LNCaP clone FGC (cell line): Measurements from ENCODE around the gene HEG1.

Source experiments
- DNase-seq: peaks from one replicate; pipeline ENCODE4 v3.0.0-alpha.2; 2011; ENCODE audit warnings: low read depth
- H3K4me3 ChIP-seq: 2 replicates; pipeline ENCODE4 v1.5.1; 2011; ENCODE audit warnings: mild to moderate bottlenecking, low read depth, low read length, control low read depth
- TF ChIP-seq, protein P1 (sequence below): IDR thresholded peaks from 2 replicates; pipeline ENCODE4 v1.5.1; 2012; ENCODE audit warnings: mild to moderate bottlenecking; ENCODE audit not compliant: control insufficient read depth, insufficient read depth; ENCODE audit errors: extremely low read depth

HEG1 gene

DNA sequence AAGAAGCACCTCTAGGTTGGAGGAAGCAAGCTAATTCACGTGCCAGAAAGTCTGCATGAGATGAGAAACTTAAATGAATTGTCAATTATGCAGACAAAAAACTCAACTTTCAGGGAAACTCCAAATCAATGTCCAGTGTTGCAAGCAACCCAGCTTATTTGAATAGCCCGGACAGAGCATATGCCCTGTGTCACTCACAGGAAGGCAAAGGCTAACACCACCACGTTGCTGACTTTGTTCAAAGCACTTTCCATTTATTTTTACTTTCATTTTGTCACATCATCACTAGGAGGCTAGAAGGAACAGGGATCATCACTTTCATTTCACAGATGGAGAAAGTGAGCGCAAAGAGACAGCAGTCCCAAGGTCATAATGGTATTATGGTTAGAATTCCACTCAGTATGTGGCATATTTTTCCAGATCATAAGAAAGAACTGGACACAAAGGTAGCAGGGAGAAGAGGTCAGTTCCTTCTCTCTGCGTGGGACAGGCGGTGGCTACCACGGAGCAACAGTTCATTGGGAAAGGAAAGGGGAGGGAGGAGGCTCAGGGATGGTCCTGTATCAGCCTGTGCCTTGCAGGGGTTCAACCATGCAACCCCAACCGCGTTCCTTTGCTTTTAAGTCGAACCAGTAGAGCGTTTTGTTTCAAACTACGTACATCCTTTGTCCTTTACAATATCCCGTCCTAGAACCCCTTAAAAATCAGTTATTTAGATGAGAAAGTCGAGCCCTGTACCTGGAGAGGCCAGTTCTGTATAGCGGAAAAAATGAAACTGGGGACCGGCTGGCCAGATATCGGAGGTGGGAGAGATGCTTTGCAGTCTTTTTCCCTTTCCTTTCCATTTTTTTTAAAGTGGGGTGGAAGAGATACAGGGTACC, 1.1 kb downstream of the HEG1 start:
- DNase-seq: no peak
- peak overlapping the region; percentile 46 for H3K4me3 ChIP-seq
- TF ChIP-seq, protein P1, sequence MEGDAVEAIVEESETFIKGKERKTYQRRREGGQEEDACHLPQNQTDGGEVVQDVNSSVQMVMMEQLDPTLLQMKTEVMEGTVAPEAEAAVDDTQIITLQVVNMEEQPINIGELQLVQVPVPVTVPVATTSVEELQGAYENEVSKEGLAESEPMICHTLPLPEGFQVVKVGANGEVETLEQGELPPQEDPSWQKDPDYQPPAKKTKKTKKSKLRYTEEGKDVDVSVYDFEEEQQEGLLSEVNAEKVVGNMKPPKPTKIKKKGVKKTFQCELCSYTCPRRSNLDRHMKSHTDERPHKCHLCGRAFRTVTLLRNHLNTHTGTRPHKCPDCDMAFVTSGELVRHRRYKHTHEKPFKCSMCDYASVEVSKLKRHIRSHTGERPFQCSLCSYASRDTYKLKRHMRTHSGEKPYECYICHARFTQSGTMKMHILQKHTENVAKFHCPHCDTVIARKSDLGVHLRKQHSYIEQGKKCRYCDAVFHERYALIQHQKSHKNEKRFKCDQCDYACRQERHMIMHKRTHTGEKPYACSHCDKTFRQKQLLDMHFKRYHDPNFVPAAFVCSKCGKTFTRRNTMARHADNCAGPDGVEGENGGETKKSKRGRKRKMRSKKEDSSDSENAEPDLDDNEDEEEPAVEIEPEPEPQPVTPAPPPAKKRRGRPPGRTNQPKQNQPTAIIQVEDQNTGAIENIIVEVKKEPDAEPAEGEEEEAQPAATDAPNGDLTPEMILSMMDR: no peak

DNA sequence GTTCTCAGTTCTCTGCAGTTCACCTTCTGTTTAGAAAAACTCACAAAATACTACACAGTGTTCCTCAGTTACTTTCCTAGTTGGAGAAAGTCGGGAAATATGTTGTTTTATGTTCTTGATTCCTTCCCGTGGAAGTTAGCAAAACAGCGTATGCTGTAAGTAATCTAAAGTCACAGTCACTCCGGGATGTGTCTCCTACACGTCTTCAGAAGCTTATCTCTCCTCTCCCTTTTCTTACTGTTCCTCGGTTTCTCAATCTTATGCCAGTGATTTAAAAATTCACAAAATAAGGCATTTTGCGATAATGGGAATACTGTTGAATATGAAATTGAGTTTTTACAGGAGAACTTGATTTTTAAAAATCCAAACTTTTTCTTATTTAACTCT, 1.7 kb downstream of the HEG1 start:
- H3K4me3 ChIP-seq: no peak overlapping the region
- TF ChIP-seq, protein P1: no peak
- DNase-seq: no peak

DNA sequence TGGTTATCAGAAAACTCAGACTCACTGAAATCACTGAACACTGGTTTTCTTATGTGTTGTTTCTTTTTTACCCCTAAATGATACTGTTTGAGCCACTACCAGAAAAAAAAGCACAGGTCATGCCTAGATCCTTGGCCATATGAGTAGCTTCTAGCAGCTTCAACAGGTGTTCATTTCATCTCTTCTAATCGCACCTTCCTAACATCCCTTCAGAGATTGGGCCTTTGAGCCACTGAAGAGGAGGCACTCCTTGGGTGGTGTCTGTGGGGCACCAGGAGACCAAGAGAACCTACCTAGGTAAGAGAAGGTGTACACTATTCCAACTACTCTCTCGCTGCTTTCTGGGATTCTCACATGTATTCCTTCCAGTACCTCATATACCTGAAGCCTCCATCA, 2.5 kb downstream of the HEG1 start:
- DNase-seq: no peak
- no peak overlapping the region for H3K4me3 ChIP-seq
- TF ChIP-seq, protein P1: no peak

DNA sequence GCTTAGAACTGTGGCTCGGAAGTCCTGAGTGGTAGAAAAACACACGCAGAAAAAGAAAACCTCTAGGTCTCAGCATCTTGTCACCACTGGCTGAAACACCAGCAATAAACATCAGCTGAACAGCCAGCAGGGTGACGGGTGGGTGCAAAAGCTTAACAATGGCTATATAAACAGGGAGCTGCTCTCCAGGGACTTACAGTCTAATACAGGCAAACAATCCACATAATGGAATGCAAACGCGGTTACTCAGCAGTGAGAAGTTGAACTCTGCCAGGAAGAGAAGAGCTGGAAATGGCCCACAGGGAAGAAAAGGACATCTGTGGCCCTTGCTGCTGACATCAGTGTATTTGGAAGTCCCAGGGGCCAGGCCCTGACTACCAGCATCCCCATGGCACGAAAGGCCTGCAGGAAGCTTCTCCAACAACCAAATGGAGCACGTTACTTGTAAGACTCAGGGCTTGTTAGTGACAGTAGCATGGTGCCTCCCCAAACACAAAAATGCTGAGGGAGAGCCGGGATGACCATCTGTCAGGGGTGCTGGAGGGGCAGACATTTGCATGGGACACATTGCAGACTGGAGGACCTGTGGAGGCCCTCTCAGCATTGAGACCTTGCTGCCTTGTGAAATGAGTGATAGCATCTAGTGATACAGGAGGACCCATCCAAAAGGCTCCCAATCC, 3.0 kb downstream of the HEG1 start:
- H3K4me3 ChIP-seq: no peak overlapping the region
- no peak for DNase-seq
- TF ChIP-seq, protein P1: no peak

DNA sequence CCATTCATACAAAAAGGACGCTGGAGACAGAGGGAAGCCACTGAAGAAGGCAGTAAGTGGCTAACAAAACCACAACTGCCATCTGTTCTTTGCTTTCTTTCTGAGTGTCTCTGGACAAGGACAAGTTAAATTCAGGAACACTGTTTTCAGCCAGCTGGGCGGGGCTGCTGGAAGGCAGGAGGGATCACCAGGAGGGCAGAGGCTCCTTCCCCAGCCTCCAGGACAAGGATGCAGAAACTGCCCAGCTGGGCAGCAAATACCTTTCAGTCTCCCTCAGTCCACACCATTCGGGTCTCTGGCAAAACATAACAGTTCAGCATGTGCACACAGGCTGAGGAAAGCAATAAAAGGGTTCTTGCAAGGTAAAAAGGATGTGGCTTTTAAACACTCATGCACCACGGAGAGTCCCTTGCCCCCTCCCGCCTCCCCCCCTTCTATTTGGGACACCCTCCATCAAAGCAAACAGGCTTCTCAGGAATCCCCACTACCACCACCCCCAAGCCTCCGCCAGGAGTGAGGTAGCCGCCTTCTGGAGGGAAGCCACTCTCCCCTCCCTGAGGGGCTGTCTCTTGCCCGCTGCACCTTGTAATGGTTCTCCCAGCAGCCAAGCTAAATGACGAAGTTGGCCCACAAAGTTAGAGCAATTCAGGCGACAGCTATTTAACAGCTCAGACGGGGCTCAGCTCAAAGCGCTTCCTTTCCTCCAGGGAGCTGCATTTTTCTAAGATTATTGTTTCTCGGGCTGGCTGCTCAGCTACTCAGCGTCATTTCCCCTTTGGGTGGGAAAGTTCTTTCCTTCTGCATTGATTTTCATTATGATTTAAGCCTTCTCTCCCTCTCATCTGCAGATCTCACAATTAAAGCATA, 3.8 kb downstream of the HEG1 start:
- TF ChIP-seq, protein P1: no peak
- H3K4me3 ChIP-seq: no peak overlapping the region
- no peak for DNase-seq

DNA sequence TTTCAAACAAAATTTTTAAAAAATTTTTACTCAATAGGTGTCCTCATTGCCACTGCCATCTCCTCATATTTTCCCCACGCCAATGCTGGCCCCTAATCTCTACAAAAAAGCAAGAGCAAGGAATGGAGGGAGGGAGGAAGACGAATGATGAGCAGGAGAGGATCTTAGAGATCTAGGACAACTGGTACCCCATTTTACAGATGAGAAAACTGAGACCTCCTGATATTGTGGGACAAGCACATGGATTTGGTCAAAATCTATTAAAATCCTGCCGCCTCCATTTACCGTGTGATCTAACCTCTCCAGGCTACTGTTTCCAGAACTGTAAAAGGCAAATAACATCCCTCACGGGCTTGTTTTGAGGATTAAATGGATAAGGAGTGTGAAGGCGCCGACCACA, 4.6 kb downstream of the HEG1 start:
- no peak for DNase-seq
- TF ChIP-seq, protein P1: no peak
- no peak overlapping the region for H3K4me3 ChIP-seq
